GM12873 (cell line): ENCODE data around the gene KCNT1.

Experiments used
- TF ChIP-seq, protein P1 (sequence below): IDR thresholded peaks from 2 replicates; pipeline ENCODE4 v1.5.1; 2012; ENCODE audit warnings: low read depth, mild to moderate bottlenecking, moderate library complexity, low read length, control low read depth; ENCODE audit not compliant: insufficient read depth; ENCODE audit errors: missing control alignments

The KCNT1 gene

GRCh38 chr9:135745686-135746324, 43.8 kb downstream of the KCNT1 start:
- TF ChIP-seq, protein P1, sequence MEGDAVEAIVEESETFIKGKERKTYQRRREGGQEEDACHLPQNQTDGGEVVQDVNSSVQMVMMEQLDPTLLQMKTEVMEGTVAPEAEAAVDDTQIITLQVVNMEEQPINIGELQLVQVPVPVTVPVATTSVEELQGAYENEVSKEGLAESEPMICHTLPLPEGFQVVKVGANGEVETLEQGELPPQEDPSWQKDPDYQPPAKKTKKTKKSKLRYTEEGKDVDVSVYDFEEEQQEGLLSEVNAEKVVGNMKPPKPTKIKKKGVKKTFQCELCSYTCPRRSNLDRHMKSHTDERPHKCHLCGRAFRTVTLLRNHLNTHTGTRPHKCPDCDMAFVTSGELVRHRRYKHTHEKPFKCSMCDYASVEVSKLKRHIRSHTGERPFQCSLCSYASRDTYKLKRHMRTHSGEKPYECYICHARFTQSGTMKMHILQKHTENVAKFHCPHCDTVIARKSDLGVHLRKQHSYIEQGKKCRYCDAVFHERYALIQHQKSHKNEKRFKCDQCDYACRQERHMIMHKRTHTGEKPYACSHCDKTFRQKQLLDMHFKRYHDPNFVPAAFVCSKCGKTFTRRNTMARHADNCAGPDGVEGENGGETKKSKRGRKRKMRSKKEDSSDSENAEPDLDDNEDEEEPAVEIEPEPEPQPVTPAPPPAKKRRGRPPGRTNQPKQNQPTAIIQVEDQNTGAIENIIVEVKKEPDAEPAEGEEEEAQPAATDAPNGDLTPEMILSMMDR: no peak

DNA sequence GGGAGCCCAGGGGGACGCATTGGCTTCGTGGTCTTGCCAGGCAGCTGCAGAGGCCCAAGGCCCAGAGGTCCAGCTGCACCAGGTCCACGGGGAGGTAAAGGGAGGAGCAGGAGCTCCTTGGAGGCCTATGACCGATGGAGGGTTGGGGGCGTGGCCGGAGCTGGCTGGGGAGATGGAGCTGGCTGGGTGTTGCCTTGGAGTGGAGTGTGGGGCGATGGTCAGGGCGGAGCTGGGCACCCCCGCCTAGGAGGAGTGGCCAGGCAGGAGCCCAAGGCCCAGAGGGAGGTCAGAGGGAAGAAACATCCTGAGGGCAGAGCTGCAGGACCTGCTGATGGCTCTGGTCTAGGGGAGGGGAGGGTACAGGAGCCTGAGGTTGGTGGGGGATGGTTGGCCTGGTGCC, 44.6 kb downstream of the KCNT1 start:
- TF ChIP-seq, protein P1: no peak

- TF ChIP-seq, protein P1: no peak
Measured at GRCh38 chr9:135747311-135747710, 45.3 kb downstream of the KCNT1 start.

- TF ChIP-seq, protein P1: no peak
Measured at GRCh38 chr9:135748676-135749075, 46.7 kb downstream of the KCNT1 start.

GRCh38 chr9:135749171-135750045, 47.4 kb downstream of the KCNT1 start:
- TF ChIP-seq, protein P1: no peak

- TF ChIP-seq, protein P1: no peak
Measured at GRCh38 chr9:135750786-135751185, 48.8 kb downstream of the KCNT1 start.

- TF ChIP-seq, protein P1: no peak
Measured at GRCh38 chr9:135751501-135751900, 49.5 kb downstream of the KCNT1 start.
